ENCODE data around the gene LCE2D. TPM values are rescaled to one million over a fixed set of nuclear protein-coding genes. Genes with fewer than 3 reads are reported as not detected.
"Not testable (repeated sequence)": the region's sequence is repeated elsewhere in the genome, so short reads cannot be mapped to it uniquely, and the experiment has no call there.

LCE2D gene
- total RNA-seq, 1 donor from 2014 or later: not detected

GRCh38 chr1:152667648-152668047 lies 4.5 kb downstream of the LCE2D start:
- Mint-ChIP-seq H3K4me3 (ENCODE audit: unreplicated experiment) (no peak overlapping the region), H3K9me3 (ENCODE audit: unreplicated experiment) (peaks cover 4% of the 10 kb centered on the region), H3K36me3 (ENCODE audit: unreplicated experiment) (no peaks in the 10 kb centered on the region), H3K27ac (ENCODE audit: unreplicated experiment) (no peak overlapping the region), H3K27me3 (ENCODE audit: unreplicated experiment) (no peaks in the 10 kb centered on the region), H3K4me1 (ENCODE audit: unreplicated experiment) (no peaks in the 10 kb centered on the region)
- no peak for TF ChIP-seq CTCF (IDR thresholded peaks at IDR 0.05)
- no peak for DNase-seq (ENCODE audit: extremely low spot score, unreplicated experiment)

DNA sequence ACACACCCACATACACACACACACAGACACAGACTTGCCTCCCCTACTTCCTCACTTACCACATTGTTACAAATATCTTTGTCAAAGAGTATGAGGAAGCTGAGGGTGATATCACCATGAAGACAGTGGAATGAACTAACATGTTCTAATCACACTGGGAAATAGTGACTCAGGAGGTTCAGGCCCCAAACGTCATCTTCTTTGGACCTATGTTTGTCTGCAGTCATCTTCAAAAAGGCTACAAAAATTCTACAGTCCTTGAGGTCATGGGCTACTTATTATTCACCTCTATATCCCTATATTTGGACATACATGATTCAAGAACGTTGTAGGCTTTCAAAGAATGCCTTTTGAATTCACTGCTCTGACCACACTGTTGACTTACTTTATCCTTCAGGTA lies 9.8 kb downstream of the LCE2D start:
- Mint-ChIP-seq H3K4me3 (ENCODE audit: unreplicated experiment) (no peak overlapping the region), H3K4me1 (ENCODE audit: unreplicated experiment) (no peaks in the 10 kb centered on the region), H3K9me3 (ENCODE audit: unreplicated experiment) (no peaks in the 10 kb centered on the region), H3K27me3 (ENCODE audit: unreplicated experiment) (no peaks in the 10 kb centered on the region), H3K36me3 (ENCODE audit: unreplicated experiment) (no peaks in the 10 kb centered on the region), H3K27ac (ENCODE audit: unreplicated experiment) (no peak overlapping the region)
- DNase-seq (ENCODE audit: extremely low spot score, unreplicated experiment): no peak
- no peak for TF ChIP-seq CTCF (IDR thresholded peaks at IDR 0.05)

DNA sequence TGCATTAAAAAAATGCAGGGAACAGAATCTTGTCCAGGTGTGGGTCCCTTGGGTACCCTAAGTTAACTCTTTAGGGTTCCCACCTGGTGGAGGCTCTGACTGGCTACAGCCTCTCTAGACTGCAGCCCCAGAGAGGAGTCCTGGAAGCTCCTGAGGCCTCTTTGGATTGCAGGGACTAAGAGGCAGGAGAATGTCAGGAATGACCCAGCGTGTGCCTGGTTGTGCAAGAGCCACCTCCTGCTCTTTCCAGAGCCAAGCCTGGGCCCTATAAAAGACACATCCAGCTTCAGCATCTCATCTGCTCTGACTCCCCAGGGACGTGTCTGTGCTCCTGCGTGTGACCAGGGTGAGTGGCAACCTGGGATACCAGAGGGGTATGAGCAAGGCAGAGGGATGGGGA lies 11.8 kb downstream of the LCE2D start, which contains the start of gene LCE2C:
Gene LCE2C, plus strand, starts transcription at position 297 of the 400 bp plus-strand sequence. CDS start 737 bp downstream, outside the sequence.
- not testable (repeated sequence) for H3K4me3 Mint-ChIP-seq (ENCODE audit: unreplicated experiment)

DNA sequence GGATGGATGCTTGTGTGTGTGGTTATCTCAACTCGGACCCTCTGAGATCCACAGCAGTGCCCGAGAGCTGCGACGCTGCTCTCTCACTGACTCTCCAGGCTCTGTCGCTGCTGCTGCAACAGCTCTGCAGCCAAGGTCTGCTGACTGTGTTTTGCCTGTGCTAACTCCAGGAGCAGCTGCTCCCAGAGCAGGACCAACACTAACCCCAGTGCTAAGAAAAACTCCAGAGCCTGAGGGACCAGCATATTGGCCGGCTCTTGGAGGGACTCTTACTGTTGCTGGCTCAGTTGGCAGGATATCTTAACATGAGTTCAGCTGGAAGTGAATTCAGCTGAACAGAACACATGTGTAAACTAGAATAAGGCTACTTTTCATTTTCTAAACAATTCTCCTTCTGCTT lies 16.3 kb downstream of the LCE2D start:
- no peak for DNase-seq (ENCODE audit: extremely low spot score, unreplicated experiment)
- no peak for TF ChIP-seq CTCF (IDR thresholded peaks at IDR 0.05)
- no peaks in the 10 kb centered on the region for H3K9me3 Mint-ChIP-seq (ENCODE audit: unreplicated experiment)

More for the DNA sequence above, 11.8 kb downstream of the LCE2D start, which contains the start of gene LCE2C:
- not testable (repeated sequence) for H3K27me3 Mint-ChIP-seq (ENCODE audit: unreplicated experiment); H3K9me3 Mint-ChIP-seq (ENCODE audit: unreplicated experiment); DNase-seq (ENCODE audit: extremely low spot score, unreplicated experiment); H3K27ac Mint-ChIP-seq (ENCODE audit: unreplicated experiment); H3K36me3 Mint-ChIP-seq (ENCODE audit: unreplicated experiment); H3K4me1 Mint-ChIP-seq (ENCODE audit: unreplicated experiment)

DNA sequence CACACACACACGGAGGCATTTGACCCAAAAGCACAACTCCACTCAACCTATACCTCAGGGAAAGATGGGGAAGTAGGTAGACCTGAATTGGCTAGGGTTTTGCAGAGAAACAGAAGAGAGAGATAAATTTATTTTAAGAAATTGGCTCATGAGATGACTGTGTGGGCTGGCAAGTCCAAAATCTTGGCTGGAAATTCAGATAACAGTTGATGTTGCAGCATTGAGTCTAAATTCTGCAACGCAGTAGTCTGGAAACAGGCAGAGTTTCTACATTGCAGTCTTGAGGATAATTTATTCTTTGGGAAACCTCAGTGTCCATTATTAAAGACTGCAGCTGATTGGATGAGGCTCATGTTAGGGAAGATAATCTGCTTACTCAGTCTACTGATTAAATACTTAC lies 18.4 kb downstream of the LCE2D start:
- no peak for TF ChIP-seq CTCF (IDR thresholded peaks at IDR 0.05)
- DNase-seq (ENCODE audit: extremely low spot score, unreplicated experiment): no peak
- H3K27ac Mint-ChIP-seq (ENCODE audit: unreplicated experiment): no peak overlapping the region
- H3K4me3 Mint-ChIP-seq (ENCODE audit: unreplicated experiment): no peak overlapping the region
- H3K4me1 Mint-ChIP-seq (ENCODE audit: unreplicated experiment): no peaks in the 10 kb centered on the region
- H3K9me3 Mint-ChIP-seq (ENCODE audit: unreplicated experiment): no peaks in the 10 kb centered on the region
- H3K36me3 Mint-ChIP-seq (ENCODE audit: unreplicated experiment): no peaks in the 10 kb centered on the region
- no peaks in the 10 kb centered on the region for H3K27me3 Mint-ChIP-seq (ENCODE audit: unreplicated experiment)

More for the DNA sequence above, 16.3 kb downstream of the LCE2D start:
- Mint-ChIP-seq H3K27ac (ENCODE audit: unreplicated experiment) (no peak overlapping the region), H3K27me3 (ENCODE audit: unreplicated experiment) (no peaks in the 10 kb centered on the region), H3K4me3 (ENCODE audit: unreplicated experiment) (no peak overlapping the region), H3K4me1 (ENCODE audit: unreplicated experiment) (no peaks in the 10 kb centered on the region), H3K36me3 (ENCODE audit: unreplicated experiment) (no peaks in the 10 kb centered on the region)

DNA sequence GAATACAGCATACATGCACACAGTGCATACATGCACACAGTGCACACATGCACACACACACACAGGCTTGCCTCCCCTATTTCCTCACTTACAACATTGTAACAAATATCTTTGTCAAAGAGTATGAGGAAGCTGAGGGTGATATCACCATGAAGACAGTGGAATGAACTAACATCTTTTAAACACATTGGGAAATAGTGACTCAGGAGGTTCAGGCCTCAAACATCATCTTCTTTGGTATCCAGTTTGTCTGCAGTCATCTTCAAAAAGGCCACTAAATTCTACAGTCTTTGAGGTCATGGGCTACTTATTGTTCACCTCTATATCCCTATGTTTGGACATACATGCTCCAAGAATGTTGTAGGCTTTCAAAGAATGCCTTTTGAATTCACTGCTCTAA lies 20.7 kb downstream of the LCE2D start:
- no peaks in the 10 kb centered on the region for H3K27me3 Mint-ChIP-seq (ENCODE audit: unreplicated experiment)
- H3K36me3 Mint-ChIP-seq (ENCODE audit: unreplicated experiment): no peaks in the 10 kb centered on the region
- no peak for TF ChIP-seq CTCF (IDR thresholded peaks at IDR 0.05)
- no peak for DNase-seq (ENCODE audit: extremely low spot score, unreplicated experiment)
- no peak overlapping the region for H3K4me3 Mint-ChIP-seq (ENCODE audit: unreplicated experiment)
- H3K4me1 Mint-ChIP-seq (ENCODE audit: unreplicated experiment): no peaks in the 10 kb centered on the region
- no peak overlapping the region for H3K27ac Mint-ChIP-seq (ENCODE audit: unreplicated experiment)
- H3K9me3 Mint-ChIP-seq (ENCODE audit: unreplicated experiment): no peaks in the 10 kb centered on the region

- not testable (repeated sequence) for H3K27me3 Mint-ChIP-seq (ENCODE audit: unreplicated experiment); H3K27ac Mint-ChIP-seq (ENCODE audit: unreplicated experiment); H3K36me3 Mint-ChIP-seq (ENCODE audit: unreplicated experiment); H3K9me3 Mint-ChIP-seq (ENCODE audit: unreplicated experiment); H3K4me1 Mint-ChIP-seq (ENCODE audit: unreplicated experiment); H3K4me3 Mint-ChIP-seq (ENCODE audit: unreplicated experiment); DNase-seq (ENCODE audit: extremely low spot score, unreplicated experiment)
Measured at GRCh38 chr1:152685823-152686222, 22.6 kb downstream of the LCE2D start, which contains the start of gene LCE2B. LCE2B (plus strand) TSS chr1:152686123; CDS start chr1:152686844, 721 bp downstream.

Data from osteocyte (in vitro differentiated cells).